NCI-H1930 (cell line): Measurements from ENCODE around the gene BICDL1.

ENCODE experiments used
- DNase-seq, 2 experiments: peaks; one replicate each; lab custom pipeline; 2025; lab: John Stamatoyannopoulos, UW

Gene BICDL1

GRCh38 chr12:120130011-120130410 is 141.0 kb downstream of the BICDL1 start:
- no peak for DNase-seq

- no peak for DNase-seq
Observed at GRCh38 chr12:120131116-120131515, 142.1 kb downstream of the BICDL1 start.

GRCh38 chr12:120132054-120132836 is 143.2 kb downstream of the BICDL1 start:
- DNase-seq = no peak

- DNase-seq = no peak
Observed at GRCh38 chr12:120132863-120133385, 143.9 kb downstream of the BICDL1 start.

- DNase-seq = no peak
Observed at GRCh38 chr12:120134307-120134980, 145.4 kb downstream of the BICDL1 start.

- DNase-seq = no peak
Observed at GRCh38 chr12:120136093-120136770, 147.2 kb downstream of the BICDL1 start.

GRCh38 chr12:120137833-120138232 is 148.8 kb downstream of the BICDL1 start:
- no peak for DNase-seq

- no peak for DNase-seq
Observed at GRCh38 chr12:120138366-120138765, 149.3 kb downstream of the BICDL1 start.

GRCh38 chr12:120139958-120140357 is 150.9 kb downstream of the BICDL1 start:
- no peak for DNase-seq

GRCh38 chr12:120140603-120141002 is 151.6 kb downstream of the BICDL1 start:
- DNase-seq = no peak

GRCh38 chr12:120141336-120141735 is 152.3 kb downstream of the BICDL1 start:
- no peak for DNase-seq

- no peak for DNase-seq
Observed at GRCh38 chr12:120142231-120142877, 153.3 kb downstream of the BICDL1 start.
